GM10248 (cell line): ENCODE data around the gene EPHA2.

ENCODE experiments used
- CTCF ChIA-PET: fragments of 300-600 bp; sonication (Branson Sonifier 250); formaldehyde crosslinking; extraction: SDS; loops from one replicate; lab custom pipeline; 2021; ENCODE audit warnings: antibody characterized with exemption; lab: Yijun Ruan, JAX
- POLR2A ChIA-PET: fragments of 350-650 bp; sonication (Branson Sonifier 250); formaldehyde crosslinking; extraction: SDS; loops from one replicate; lab custom pipeline; 2020; ENCODE audit warnings: antibody characterized with exemption; lab: Yijun Ruan, JAX
- DNase-seq: peaks from one replicate; pipeline ENCODE4 v3.0.0; 2012; ENCODE audit errors: extremely low spot score
- CTCF ChIP-seq: IDR thresholded peaks from 2 replicates; pipeline ENCODE4 v1.5.1; 2012; ENCODE audit warnings: mild to moderate bottlenecking, low read depth; ENCODE audit errors: extremely low read depth, missing control alignments, control extremely low read depth

Gene EPHA2

GRCh38 chr1:16119504-16119903 lies 36.4 kb downstream of the EPHA2 start:
- TF ChIP-seq CTCF, result no peak
- DNase-seq, result no peak
- POLR2A ChIA-PET, result interaction anchor here (0.7 kb wide), 1 partner anchor 779 kb away, joined by 3 read pairs; no protein-coding TSS in a partner anchor

DNA sequence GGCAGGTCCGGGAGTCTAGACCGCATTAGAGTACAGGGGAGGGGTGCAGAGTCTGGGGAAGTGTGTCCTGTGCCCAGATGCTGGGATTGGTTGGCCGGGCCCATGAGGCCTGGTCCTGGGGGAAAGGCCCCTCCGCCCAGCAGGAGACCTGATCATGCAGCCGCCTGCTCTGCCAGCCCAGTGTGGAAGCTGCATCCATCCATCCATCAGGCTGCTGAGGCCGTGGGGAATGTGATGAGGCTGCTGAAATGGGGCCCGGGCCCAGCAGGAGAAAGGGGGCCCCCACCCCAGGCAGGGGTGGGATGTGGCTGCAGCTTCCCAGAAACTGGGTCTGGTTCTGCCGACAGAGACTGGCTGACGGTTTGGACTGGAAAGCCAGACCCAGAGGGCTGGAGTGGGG lies 37.2 kb downstream of the EPHA2 start:
- POLR2A ChIA-PET, result no interaction called here
- TF ChIP-seq CTCF, result no peak
- CTCF ChIA-PET, result no interaction called here
- DNase-seq, result no peak

More at GRCh38 chr1:16119504-16119903, 36.4 kb downstream of the EPHA2 start:
- CTCF ChIA-PET, result interaction anchor here (1.1 kb wide), 1 partner anchor 69 kb away, joined by 3 read pairs; no protein-coding TSS in a partner anchor

DNA sequence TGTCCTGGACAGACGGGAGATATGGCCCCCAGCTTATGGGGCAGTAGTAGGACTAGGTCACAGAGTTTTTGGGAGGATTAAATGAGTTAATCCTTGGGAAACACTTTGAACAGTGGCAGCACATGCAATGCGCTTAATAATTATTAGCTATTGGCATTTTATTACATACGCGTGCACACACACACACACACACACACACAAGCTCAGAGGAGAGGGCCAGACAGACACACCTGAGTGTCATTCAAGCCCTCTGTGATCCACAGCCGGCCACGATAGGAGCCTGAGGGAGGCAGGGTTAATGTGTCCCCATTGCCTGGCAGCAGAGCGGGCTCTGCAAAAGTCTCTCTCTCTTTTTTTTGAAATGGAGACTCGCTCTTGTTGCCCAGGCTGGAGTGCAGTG lies 37.9 kb downstream of the EPHA2 start:
- ChIA-PET CTCF (interaction anchor here (0.7 to 1.1 kb wide), 3 partner anchors 35 to 126 kb away, joined by 3 read pairs; no protein-coding TSS in a partner anchor), POLR2A (interaction anchor here (0.6 kb wide), 1 partner anchor 99 kb away, joined by 4 read pairs; no protein-coding TSS in a partner anchor)
- TF ChIP-seq CTCF, result no peak
- DNase-seq, result no peak

DNA sequence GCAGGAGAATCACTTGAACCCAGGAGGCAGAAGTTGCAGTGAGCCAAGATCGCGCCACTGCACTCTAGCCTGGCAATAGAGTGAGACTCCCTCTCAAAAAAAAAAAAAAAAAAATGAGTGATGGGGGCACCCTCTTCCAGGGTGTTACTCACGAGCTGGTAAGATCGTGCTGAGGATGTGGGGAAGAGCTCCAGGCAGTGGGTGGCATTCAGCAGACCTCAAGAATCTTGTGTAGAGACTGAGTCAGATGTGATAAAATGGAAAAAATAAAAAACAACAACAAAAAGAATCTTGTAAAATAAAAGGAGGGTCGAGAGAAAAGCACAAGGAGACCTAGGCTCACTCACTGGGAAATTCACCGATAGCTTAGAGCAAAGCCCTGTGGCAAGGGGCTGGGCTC lies 38.5 kb downstream of the EPHA2 start:
- no peak for TF ChIP-seq CTCF
- ChIA-PET POLR2A (interaction anchor here (0.6 kb wide), 1 partner anchor 100 kb away, joined by 4 read pairs; no protein-coding TSS in a partner anchor), CTCF (interaction anchor here (0.7 to 1.1 kb wide), 4 partner anchors 35 to 127 kb away, joined by 3 read pairs; no protein-coding TSS in a partner anchor)
- DNase-seq, result no peak

- no peak for DNase-seq
- POLR2A ChIA-PET, result no interaction called here
- no peak for TF ChIP-seq CTCF
- CTCF ChIA-PET, result interaction anchor here (1.0 kb wide), 1 partner anchor 38 kb away, joined by 3 read pairs; no protein-coding TSS in a partner anchor
These were observed 39.2 kb downstream of the EPHA2 start for GRCh38 chr1:16116625-16117024.

DNA sequence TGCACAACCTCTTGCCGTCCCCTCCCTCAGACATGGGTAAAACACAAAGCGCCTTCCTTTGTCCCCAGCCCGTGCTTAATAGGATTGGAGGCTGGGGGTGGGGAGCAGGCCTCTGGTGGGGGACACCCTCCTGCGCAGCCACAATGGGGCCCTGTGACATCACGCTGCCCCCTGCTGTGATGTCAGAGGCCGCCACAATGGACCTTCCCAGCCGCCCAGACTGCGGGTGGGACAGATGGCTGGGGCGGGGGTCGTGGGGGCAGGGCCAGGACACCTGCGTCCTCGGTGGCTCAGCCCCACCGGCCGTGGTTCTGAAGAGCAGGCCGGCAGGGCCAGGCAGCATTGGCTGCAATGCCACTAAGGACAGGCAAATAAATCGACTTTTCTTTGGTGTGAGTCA lies 39.9 kb downstream of the EPHA2 start:
- TF ChIP-seq CTCF, result no peak
- DNase-seq, result no peak
- ChIA-PET POLR2A (no interaction called here), CTCF (no interaction called here)
